Measurements from ENCODE around the gene JMJD8.

DNA sequence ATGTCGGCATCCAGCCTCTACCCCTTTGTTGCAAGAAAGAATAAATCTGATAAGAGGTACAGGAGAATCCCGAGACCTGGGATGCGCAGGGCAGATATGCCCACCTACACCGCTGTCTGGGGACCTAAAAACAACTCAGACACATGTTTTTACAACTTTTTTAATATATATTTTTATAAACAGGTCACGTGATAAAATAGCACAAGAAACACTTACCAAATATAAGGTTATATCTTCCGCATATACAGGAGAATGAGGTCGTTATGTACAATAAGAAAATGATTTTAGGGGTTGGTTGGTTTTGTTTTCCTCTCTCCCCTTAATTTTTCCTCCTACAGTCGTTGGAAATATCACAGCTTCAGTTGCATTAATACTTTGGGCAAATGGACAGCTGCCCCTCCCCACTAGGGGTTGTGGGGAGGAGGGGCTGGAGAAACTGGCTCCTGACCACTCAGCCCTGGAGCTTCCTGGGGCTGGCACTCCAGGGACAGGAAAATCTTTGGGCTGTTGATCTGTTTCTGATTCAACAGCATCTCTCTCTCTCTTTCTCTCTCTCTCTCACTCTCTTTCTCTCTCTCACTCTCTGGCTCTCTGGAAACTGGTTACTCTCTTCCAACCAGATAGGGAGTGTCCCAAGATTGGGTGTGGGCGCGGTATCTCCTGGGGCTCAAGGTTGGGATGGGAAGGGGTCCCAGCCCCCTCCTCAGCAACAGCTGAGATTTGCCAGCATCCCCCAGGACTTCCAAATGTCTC, 8.4 kb upstream of the JMJD8 start:
- no peak for TF ChIP-seq EZH2phosphoT487 (IDR thresholded peaks at IDR 0.05; ENCODE audit: insufficient read depth, low read depth)
- TF ChIP-seq EZH2 (IDR thresholded peaks at IDR 0.05; ENCODE audit: insufficient read depth, poor library complexity, severe bottlenecking): no peak

Data from GM23248 (cell line).